GM19025 (cell line): Measurements from ENCODE around the gene VCAM1.

Experiments
- ATAC-seq: cut with Tn5 transposase; IDR thresholded peaks from one replicate; pipeline ENCODE4 v1.9.1; 2021; ENCODE audit warnings: mild to moderate bottlenecking, low read depth, moderate library complexity; ENCODE audit not compliant: unreplicated experiment

Gene VCAM1

DNA sequence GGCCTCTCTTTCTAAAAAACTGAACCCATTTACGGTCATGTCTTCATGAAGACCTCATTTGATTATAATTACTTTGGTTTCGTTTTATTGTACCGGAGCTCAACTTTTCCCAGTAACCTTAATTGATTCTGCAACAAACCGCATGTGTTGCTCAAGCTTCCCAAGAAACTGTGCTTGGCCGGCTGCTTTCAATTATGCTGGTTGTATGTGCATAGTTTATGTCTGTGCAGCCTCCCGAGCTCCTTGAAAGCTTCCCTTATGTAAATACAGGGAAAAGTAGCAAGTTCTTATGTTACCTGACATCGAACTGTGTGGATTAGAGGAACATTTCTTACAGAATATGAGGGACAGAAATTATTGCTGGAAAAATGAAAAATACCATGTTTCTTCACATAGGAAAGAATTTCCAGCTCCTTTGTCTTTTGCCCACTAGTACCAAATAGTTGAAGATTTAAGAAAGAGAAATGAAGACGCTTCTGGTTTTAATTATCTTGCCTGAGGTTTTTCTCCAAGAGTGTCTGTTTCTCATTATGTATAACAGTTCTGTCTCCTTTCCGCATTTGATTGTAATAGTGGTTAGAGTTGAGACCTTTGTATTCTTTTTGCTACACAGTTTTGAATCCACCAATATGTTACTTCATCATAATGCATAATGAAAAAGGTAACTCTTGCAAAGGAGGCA lies 2.1 kb downstream of the VCAM1 start:
- ATAC-seq = no peak

GRCh38 chr1:100722221-100722620 lies 2.7 kb downstream of the VCAM1 start:
- no peak for ATAC-seq

GRCh38 chr1:100724281-100724680 lies 4.7 kb downstream of the VCAM1 start:
- no peak for ATAC-seq

- ATAC-seq = no peak
These were observed 10.6 kb downstream of the VCAM1 start for GRCh38 chr1:100730130-100730529.

DNA sequence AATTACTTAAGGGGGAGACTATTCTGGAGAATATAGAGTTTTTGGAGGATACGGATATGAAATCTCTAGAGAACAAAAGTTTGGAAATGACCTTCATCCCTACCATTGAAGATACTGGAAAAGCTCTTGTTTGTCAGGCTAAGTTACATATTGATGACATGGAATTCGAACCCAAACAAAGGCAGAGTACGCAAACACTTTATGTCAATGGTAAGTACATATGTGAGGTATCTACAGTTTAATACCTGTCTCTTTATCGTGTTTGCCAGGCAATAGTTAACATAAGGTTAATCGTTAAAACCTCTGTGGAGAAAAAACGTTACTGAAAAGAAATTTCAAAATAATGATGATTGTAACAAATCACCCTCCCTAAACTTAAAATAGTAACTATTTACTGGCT lies 11.8 kb downstream of the VCAM1 start:
- no peak for ATAC-seq

GRCh38 chr1:100731758-100732157 lies 12.2 kb downstream of the VCAM1 start:
- no peak for ATAC-seq

DNA sequence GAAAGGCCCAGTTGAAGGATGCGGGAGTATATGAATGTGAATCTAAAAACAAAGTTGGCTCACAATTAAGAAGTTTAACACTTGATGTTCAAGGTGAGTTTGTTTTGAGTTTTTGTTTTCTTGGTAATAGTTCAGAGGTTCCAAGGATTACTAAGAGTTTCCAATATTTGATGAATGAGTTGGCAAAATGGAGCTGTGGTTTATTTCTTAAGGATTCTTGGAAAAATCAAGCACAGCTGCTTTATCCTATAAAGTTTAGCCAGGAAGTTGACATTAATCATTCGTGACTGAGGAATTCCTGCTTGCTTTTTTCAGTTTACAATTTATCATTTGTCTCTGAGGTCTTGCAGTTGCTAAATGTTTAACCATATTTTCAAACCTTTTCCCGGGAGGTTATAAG lies 15.1 kb downstream of the VCAM1 start:
- ATAC-seq = no peak

DNA sequence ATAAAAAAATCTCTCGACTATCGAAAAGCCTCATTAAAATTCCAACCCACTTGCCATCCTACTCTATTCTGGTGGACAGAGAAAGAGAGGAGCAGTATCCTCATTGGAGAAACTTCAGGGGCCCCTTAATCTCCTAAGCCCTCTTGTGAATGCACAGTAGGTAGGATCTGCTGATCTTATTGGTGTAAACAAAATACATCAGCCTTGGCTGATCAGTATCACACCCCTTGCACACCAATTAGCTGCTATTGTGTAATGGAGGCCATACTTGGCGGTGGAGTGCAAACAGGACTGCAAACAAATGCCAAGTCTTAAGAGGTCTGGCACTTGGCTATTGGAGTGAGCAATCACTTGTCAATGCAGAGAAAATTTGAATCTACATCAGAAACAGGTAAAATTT lies 15.7 kb downstream of the VCAM1 start:
- ATAC-seq = no peak

GRCh38 chr1:100736324-100736723 lies 16.8 kb downstream of the VCAM1 start:
- no peak for ATAC-seq

- ATAC-seq = no peak
These were observed 17.2 kb downstream of the VCAM1 start for GRCh38 chr1:100736746-100737145.

DNA sequence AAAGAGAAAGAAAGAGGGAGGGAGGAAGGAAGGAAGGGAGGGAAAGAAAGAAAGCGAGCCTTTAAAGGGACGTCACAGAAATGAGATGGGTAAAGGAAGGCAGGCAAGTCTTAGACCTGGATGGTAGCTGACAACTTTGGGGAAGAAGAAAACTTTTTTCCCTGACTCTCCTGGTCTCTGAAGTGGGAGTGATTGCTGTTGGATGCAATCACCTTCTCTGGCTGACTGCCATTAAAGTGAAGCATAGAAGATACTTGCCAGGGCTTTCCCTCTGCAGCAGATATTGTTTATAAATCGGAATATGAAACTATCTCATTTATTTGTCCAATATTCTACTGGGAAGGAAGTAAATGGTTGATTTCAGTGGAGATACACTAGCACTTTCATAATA lies 27.0 kb downstream of the VCAM1 start:
- no peak for ATAC-seq

DNA sequence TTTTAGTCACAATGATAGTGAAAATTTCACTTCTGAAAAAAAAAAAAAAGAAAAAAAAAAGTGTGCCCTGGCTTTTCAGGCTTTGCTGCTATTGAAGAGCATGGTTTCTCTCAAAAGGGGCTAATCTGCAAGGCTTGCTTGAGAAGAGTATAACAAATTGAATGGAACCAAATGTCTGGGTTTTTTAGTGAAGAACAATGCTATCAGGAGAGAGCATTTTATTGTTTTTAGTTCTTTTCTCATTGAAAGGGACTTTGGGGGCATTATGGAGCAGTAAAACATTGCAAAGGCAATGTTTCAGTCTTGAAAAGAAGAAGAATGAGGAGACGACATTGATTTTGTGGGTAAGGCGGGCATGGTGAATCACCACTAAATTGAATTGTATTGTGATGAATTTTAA lies 28.2 kb downstream of the VCAM1 start:
- ATAC-seq = no peak

GRCh38 chr1:100750005-100750885 lies 30.7 kb downstream of the VCAM1 start:
- no peak for ATAC-seq

DNA sequence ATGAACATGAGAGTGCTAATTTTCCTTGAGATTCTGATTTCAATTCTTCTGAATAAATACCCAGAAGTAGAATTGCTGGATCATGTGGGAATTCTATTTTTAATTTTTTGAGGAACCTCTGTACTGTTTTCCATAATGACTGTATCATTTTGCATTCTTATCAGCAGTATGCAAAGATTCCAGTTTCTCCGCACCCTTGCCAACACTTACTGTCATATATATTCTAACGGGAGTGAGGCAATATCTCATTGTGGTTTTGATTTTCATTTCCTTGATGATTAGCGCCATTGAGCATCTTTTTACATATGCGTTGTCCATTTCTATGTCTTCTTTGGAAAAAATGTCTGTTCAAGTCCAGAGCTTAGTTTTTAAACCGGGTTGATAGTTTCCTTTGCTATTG lies 33.2 kb downstream of the VCAM1 start:
- no peak for ATAC-seq

- no peak for ATAC-seq
These were observed 38.4 kb downstream of the VCAM1 start for GRCh38 chr1:100757946-100758345.

DNA sequence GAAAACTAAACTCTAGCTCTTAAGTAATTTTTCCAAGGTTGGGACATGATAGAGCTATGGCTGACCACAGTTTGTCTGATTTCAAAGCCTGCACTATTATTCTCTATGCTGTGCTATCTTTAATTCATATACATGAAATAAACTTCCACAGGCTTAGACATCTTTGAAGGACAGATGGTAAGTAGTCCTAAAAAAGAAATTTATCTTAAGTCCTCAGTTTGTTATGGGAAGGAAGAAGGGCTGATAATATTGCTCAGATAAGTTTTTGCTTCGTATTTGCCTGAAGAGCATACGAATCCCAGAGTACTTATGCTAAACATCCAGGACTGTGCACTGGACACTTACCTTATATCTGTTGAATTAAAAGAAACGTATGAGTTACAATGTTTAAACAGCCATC lies 39.6 kb downstream of the VCAM1 start:
- no peak for ATAC-seq

DNA sequence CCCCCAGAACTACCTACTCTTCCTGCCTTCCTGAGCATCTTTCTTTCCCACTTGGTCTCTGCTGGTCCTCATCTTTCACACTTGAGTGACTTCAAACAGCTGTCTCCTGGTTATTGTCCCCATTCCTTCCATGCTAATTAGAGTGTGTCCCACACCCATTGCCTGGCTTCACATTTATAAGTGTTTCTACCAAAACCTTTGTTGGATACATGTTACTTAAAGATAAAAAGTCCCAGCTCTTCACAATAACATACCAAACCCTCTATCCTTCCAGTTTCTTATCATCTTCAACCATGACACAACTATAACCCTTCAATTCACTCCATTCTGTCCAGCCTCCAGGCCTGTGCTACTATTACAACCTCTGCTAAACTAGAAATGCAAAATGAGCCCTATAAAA lies 41.0 kb downstream of the VCAM1 start:
- ATAC-seq = no peak

- no peak for ATAC-seq
These were observed 42.9 kb downstream of the VCAM1 start for GRCh38 chr1:100762461-100762860.

DNA sequence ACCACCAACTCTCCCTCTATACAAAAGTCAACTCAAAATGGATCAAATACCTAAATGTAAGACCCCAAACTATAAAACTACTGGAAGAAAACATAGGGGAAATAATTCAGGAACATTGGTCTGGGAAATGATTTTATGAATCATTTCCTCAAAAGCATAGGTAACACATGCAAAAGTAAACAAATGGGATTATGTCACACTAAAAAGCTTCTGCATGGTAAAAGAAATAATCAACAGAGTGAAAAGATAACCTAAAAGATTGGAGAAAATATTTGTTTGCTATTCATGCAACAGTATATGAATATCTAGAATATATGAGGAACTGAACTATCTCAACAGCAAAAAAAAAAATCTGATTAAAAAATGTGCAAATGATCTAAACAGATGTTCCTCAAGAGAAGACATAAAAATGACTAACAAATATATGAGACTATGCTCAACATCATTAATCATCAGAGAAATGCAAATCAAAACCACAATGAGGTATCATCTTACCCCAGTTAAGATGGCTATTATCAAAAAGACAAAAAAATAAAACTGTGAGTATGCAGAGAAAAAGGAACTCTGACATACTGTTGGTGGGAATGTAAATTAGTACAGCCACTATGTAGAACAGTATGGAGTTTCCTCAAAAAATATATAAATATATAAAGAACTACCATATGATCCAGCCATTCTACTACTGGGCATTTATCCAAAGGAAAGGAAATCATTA lies 47.8 kb downstream of the VCAM1 start:
- no peak for ATAC-seq

DNA sequence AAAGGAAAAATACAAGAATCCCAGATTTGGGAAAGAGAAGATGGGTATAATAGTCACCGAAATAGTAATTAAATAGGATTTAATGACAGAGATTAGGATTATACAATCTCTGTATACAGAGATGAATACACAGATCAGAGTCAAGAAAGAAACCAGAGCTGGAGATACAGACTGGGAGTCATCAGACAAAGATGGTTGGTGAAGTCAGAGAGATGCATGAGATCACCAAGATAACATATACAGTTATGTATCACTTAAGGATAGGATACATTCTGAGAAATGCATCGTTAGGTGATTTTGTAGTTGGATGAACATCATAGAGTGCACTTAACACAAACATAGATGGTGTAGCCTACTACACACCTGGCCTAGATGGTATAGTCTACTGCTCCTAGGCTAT lies 49.8 kb downstream of the VCAM1 start:
- no peak for ATAC-seq

GRCh38 chr1:100769906-100770646 lies 50.5 kb downstream of the VCAM1 start:
- no peak for ATAC-seq
